Sigmoid colon (tissue), 7 donors: Measurements from ENCODE around the gene PPL. TPM values are rescaled to one million over a fixed set of nuclear protein-coding genes. Genes with fewer than 3 reads are reported as not detected.
A peak's percentile ranks its signal among the peaks of the same experiment; 100 is the strongest.
"Not testable (repeated sequence)": the region's sequence is repeated elsewhere in the genome, so short reads cannot be mapped to it uniquely, and the experiment has no call there.

Experiments
- DNase-seq: peaks from one replicate; pipeline ENCODE4 v3.0.0-alpha.2; 2019
- H3K27ac ChIP-seq, 4 donors: fragments of 200-600 bp; sonication (generic); one replicate each; pipeline ENCODE4 v1.5.1; 2016 to 2019; ENCODE audit warnings: mild to moderate bottlenecking in 1 of 4
- H3K27me3 ChIP-seq, 3 donors: fragments of 200-600 bp; sonication (generic); one replicate each; pipeline ENCODE4 v1.5.1; 2019; ENCODE audit warnings: mild to moderate bottlenecking in 1 of 3
- H3K36me3 ChIP-seq, 4 donors: fragments of 200-600 bp; sonication (generic); one replicate each; pipeline ENCODE4 v1.5.1; 2016 to 2019
- H3K4me1 ChIP-seq, 4 donors: fragments of 200-600 bp; sonication (generic); one replicate each; pipeline ENCODE4 v1.5.1; 2017 to 2019
- H3K4me3 ChIP-seq, 4 donors: fragments of 200-600 bp; sonication (generic); one replicate each; pipeline ENCODE4 v1.5.1; 2017 to 2019; ENCODE audit warnings: mild to moderate bottlenecking in 2 of 4, moderate library complexity in 1 of 4
- H3K9me3 ChIP-seq, 4 donors: fragments of 200-600 bp in 3 of 4; sonication (generic) in 3 of 4; one replicate each; pipeline versions ENCODE4 v1.5.1 to v1.6.1; 2013 to 2019
- CTCF ChIP-seq, 4 experiments: fragments of 450-650 bp in 3 of 4; fragments of 200-600 bp in 1 of 4; IDR thresholded peaks; one replicate each; pipeline ENCODE4 v1.5.1; 2016 to 2019; ENCODE audit warnings: antibody characterized with exemption in 4 of 4, mild to moderate bottlenecking in 3 of 4, moderate library complexity in 2 of 4
- EP300 ChIP-seq, 4 donors: sonication (generic); formaldehyde crosslinking; IDR thresholded peaks; one replicate each; pipeline ENCODE4 v1.6.1; 2017; ENCODE audit warnings: antibody characterized with exemption in 4 of 4
- POLR2A ChIP-seq, 2 donors: fragments of 450-650 bp; IDR thresholded peaks; one replicate each; pipeline ENCODE4 v1.6.1; 2016; ENCODE audit warnings: antibody characterized with exemption in 2 of 2, mild to moderate bottlenecking in 2 of 2, moderate library complexity in 2 of 2
- POLR2AphosphoS5 ChIP-seq, 4 donors: sonication (generic); formaldehyde crosslinking; IDR thresholded peaks; one replicate each; pipeline ENCODE4 v1.6.1; 2017; ENCODE audit warnings: antibody characterized with exemption in 4 of 4
- WGBS, 2 donors: extraction: QIAGEN DNeasy Blood & Tissue Kit; methylation state at CpG; one replicate each; pipeline ENCODE4 v1.1.7; 2013; 5-methylcytosine and 5-hydroxymethylcytosine counted together
- intact Hi-C: fragments of 100-400 bp; cut with DNase I; formaldehyde crosslinking; loops from one replicate; pipeline ENCODE4 v1.15.1; 2023
- polyA plus RNA-seq, 3 donors: library from polyadenylated mRNA; stranded (reverse); fragments of 200-250 nt; gene quantifications; one replicate each; pipeline ENCODE4 v1.2.3, GENCODE V29; 2013
- total RNA-seq, 4 donors: library from RNA; depleted of rRNA; stranded (reverse); fragments of >200 nt; gene quantifications; one replicate each; pipeline ENCODE4 v1.1.0, GENCODE V29; 2016
- donor health status: healthy with polysubstance abuse.
- donor health status: Bipolar disorder and iron deficiency.
- donor health status: healthy.

Gene PPL
- total and polyA plus RNA-seq, 7 donors, result 4.6 to 42.9 (median 27.0) TPM

- no peak for TF ChIP-seq POLR2A (IDR thresholded peaks at IDR 0.05)
- H3K4me1 ChIP-seq, result peaks cover 0 to 11% (median 7%) of the 10 kb centered on the region in 4 donors
- H3K4me3 ChIP-seq, result no peak overlapping the region
- H3K9me3 ChIP-seq, result peaks cover 0 to 10% (median 0%) of the 10 kb centered on the region in 4 donors
- intact Hi-C loops, result no loop called here
- 89 to 91% methylated on average over 11 of the region's 11 CpGs for WGBS, 2 donors
- no peak overlapping the region for H3K27ac ChIP-seq
- peaks cover 0 to 13% (median 3%) of the 10 kb centered on the region in 3 donors for H3K27me3 ChIP-seq
- H3K36me3 ChIP-seq, result no peaks in the 10 kb centered on the region
- DNase-seq, result no peak
Measured at GRCh38 chr16:4931381-4931780, 5.6 kb downstream of the PPL start.

GRCh38 chr16:4929619-4930018 is 7.3 kb downstream of the PPL start:
- 91 to 94% methylated on average over 4 of the region's 4 CpGs for WGBS, 2 donors
- H3K36me3 ChIP-seq, H3K27ac ChIP-seq, H3K4me1 ChIP-seq, H3K4me3 ChIP-seq, H3K27me3 ChIP-seq, DNase-seq, intact Hi-C loops: not testable (repeated sequence)
- peaks cover 0 to 10% (median 0%) of the 10 kb centered on the region in 4 donors for H3K9me3 ChIP-seq

GRCh38 chr16:4928227-4928626 is 8.7 kb downstream of the PPL start:
- Histone ChIP-seq H3K27ac (no peak overlapping the region), H3K4me3 (no peak overlapping the region), H3K9me3 (peaks cover 0 to 10% (median 0%) of the 10 kb centered on the region in 4 donors), H3K4me1 (no peaks in the 10 kb centered on the region), H3K27me3 (no peaks in the 10 kb centered on the region), H3K36me3 (no peaks in the 10 kb centered on the region)
- intact Hi-C loops, result no loop called here
- 92 to 95% methylated on average over 6 of the region's 6 CpGs for WGBS, 2 donors
- no peak for TF ChIP-seq CTCF (IDR thresholded peaks at IDR 0.05)
- no peak for TF ChIP-seq POLR2AphosphoS5 (IDR thresholded peaks at IDR 0.05)
- no peak for TF ChIP-seq POLR2A (IDR thresholded peaks at IDR 0.05)
- TF ChIP-seq EP300 (IDR thresholded peaks at IDR 0.05), result no peak
- DNase-seq, result no peak

GRCh38 chr16:4927661-4928060 is 9.3 kb downstream of the PPL start:
- no peak for DNase-seq
- Histone ChIP-seq H3K27ac (no peak overlapping the region), H3K4me3 (no peak overlapping the region), H3K36me3 (no peaks in the 10 kb centered on the region), H3K27me3 (no peaks in the 10 kb centered on the region), H3K9me3 (peaks cover 0 to 10% (median 0%) of the 10 kb centered on the region in 4 donors), H3K4me1 (no peaks in the 10 kb centered on the region)
- TF ChIP-seq POLR2AphosphoS5 (IDR thresholded peaks at IDR 0.05), result no peak
- no peak for TF ChIP-seq POLR2A (IDR thresholded peaks at IDR 0.05)
- no peak for TF ChIP-seq EP300 (IDR thresholded peaks at IDR 0.05)
- no peak for TF ChIP-seq CTCF (IDR thresholded peaks at IDR 0.05)
- 69 to 76% methylated on average over 2 of the region's 2 CpGs for WGBS, 2 donors
- intact Hi-C loops, result no loop called here

GRCh38 chr16:4926928-4927327 is 10.0 kb downstream of the PPL start:
- Histone ChIP-seq H3K4me1 (no peaks in the 10 kb centered on the region), H3K27ac (no peak overlapping the region), H3K27me3 (no peaks in the 10 kb centered on the region), H3K36me3 (no peaks in the 10 kb centered on the region), H3K9me3 (peaks cover 0 to 10% (median 0%) of the 10 kb centered on the region in 4 donors), H3K4me3 (no peak overlapping the region)
- 95 to 98% methylated on average over 2 of the region's 2 CpGs for WGBS, 2 donors
- intact Hi-C loops, result no loop called here
- TF ChIP-seq POLR2A (IDR thresholded peaks at IDR 0.05) (no peak), POLR2AphosphoS5 (IDR thresholded peaks at IDR 0.05) (no peak), EP300 (IDR thresholded peaks at IDR 0.05) (no peak), CTCF (IDR thresholded peaks at IDR 0.05) (no peak)
- DNase-seq, result no peak

GRCh38 chr16:4925791-4926190 is 11.2 kb downstream of the PPL start:
- WGBS, 2 donors, result 86 to 87% methylated on average over 5 of the region's 5 CpGs
- no peaks in the 10 kb centered on the region for H3K27me3 ChIP-seq
- TF ChIP-seq EP300 (IDR thresholded peaks at IDR 0.05) (no peak), POLR2A (IDR thresholded peaks at IDR 0.05) (no peak), CTCF (IDR thresholded peaks at IDR 0.05) (no peak), POLR2AphosphoS5 (IDR thresholded peaks at IDR 0.05) (no peak)
- no peaks in the 10 kb centered on the region for H3K36me3 ChIP-seq
- peak overlapping the region in 1 of 4 donors; percentile 34 for H3K27ac ChIP-seq
- intact Hi-C loops, result no loop called here
- no peaks in the 10 kb centered on the region for H3K4me1 ChIP-seq
- H3K9me3 ChIP-seq, result peaks cover 0 to 10% (median 0%) of the 10 kb centered on the region in 4 donors
- H3K4me3 ChIP-seq, result no peak overlapping the region
- no peak for DNase-seq
